ENCODE results near the gene XPR1.

DNA sequence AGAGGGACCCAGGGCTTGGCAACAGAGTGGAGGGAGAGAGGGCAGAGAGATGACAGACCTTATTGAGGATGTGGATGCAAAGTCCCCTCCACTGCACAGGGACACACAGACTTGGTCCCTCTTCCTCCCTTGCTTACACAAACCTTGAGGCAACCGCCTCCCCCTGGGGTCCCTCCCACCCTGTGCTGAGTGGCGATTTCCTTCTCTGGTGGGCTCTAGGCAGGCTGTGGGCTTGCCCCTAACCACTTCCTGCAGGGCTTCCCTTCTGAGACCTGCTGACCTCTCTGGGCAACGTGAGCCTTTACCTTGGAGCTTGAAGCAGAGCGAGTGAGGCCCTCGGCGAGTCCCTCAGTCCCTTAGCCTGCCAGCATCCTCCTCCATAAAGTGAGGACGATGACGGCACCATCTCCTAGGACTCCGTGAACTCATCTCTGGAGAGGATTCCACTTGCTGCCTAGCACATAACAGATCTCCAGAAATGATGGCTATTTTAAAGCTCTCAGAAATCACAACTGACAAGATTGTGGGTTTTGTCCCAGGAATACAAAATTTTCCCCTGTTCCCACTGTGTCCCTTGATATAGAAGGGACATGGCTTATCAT is 305.9 kb downstream of the XPR1 start:
- TF ChIP-seq POLR2A (IDR thresholded peaks at IDR 0.05; ENCODE audit: low read depth, low read length) (no peak), POLR2AphosphoS5 (IDR thresholded peaks at IDR 0.05; ENCODE audit: low read depth, low read length) (no peak), SPI1 (IDR thresholded peaks at IDR 0.05; ENCODE audit: low read depth, low read length) (no peak), PAX5 (IDR thresholded peaks at IDR 0.05; ENCODE audit: insufficient read depth, low read length, severe bottlenecking) (no peak), TAF1 (IDR thresholded peaks at IDR 0.05; ENCODE audit: low read depth, low read length) (no peak)
